H54 (cell line): Measurements from ENCODE around the gene HDAC11.
"Not testable (repeated sequence)": the region's sequence is repeated elsewhere in the genome, so short reads cannot be mapped to it uniquely, and the experiment has no call there.

Experiments
- DNase-seq: peaks from one replicate; pipeline ENCODE4 v3.0.0; 2011; ENCODE audit warnings: low spot score, mixed read lengths; ENCODE audit not compliant: insufficient read length
- FAIRE-seq: peaks from 3 replicates; lab custom pipeline; 2011; peaks lifted over from hg19 to GRCh38; lab: Jason Lieb, UNC
- POLR2A ChIP-seq: IDR thresholded peaks from 2 replicates; pipeline ENCODE4 v1.6.1; 2011; ENCODE audit warnings: low read depth, mild to moderate bottlenecking, low read length

The HDAC11 gene

GRCh38 chr3:13479582-13480339 is at the start of gene HDAC11:
Gene HDAC11, plus strand, starts transcription at chr3:13480306. Its CDS starts 42 bp downstream, at chr3:13480348.
- TF ChIP-seq POLR2A, result no peak; the same call in 1 of the 2 replicates
- FAIRE-seq (no peak), DNase-seq (peak; percentile 99)

GRCh38 chr3:13430411-13430875 is 49.7 kb upstream of the HDAC11 start:
- FAIRE-seq, DNase-seq: not testable (repeated sequence)

GRCh38 chr3:13432093-13432492 is 48.0 kb upstream of the HDAC11 start:
- TF ChIP-seq POLR2A, result no peak
- DNase-seq (no peak), FAIRE-seq (no peak)

- TF ChIP-seq POLR2A, result no peak
- DNase-seq (no peak), FAIRE-seq (no peak)
Measured at GRCh38 chr3:13433912-13434311, 46.2 kb upstream of the HDAC11 start.

GRCh38 chr3:13436213-13436612 is 43.9 kb upstream of the HDAC11 start:
- not testable (repeated sequence) for FAIRE-seq, DNase-seq

- DNase-seq (no peak), FAIRE-seq (no peak)
- TF ChIP-seq POLR2A, result no peak
Measured at GRCh38 chr3:13440204-13440817, 39.8 kb upstream of the HDAC11 start.

GRCh38 chr3:13442882-13443281 is 37.2 kb upstream of the HDAC11 start:
- DNase-seq, FAIRE-seq: not testable (repeated sequence)

GRCh38 chr3:13451301-13451673 is 28.8 kb upstream of the HDAC11 start:
- FAIRE-seq (no peak), DNase-seq (peak; percentile 16)
- TF ChIP-seq POLR2A, result no peak

GRCh38 chr3:13452490-13453335 is 27.4 kb upstream of the HDAC11 start:
- DNase-seq, result peak; percentile 33
- no peak for TF ChIP-seq POLR2A

GRCh38 chr3:13455644-13456043 is 24.5 kb upstream of the HDAC11 start:
- TF ChIP-seq POLR2A, result no peak
- FAIRE-seq (no peak), DNase-seq (no peak)

More at GRCh38 chr3:13452490-13453335, 27.4 kb upstream of the HDAC11 start:
- FAIRE-seq, result no peak

- DNase-seq, result no peak
- TF ChIP-seq POLR2A, result no peak
- no peak for FAIRE-seq
Measured at GRCh38 chr3:13457593-13457992, 22.5 kb upstream of the HDAC11 start.

GRCh38 chr3:13459605-13460340 is 20.3 kb upstream of the HDAC11 start:
- no peak for FAIRE-seq
- DNase-seq, result no peak
- no peak for TF ChIP-seq POLR2A

- FAIRE-seq (no peak), DNase-seq (no peak)
- no peak for TF ChIP-seq POLR2A
Measured at GRCh38 chr3:13460341-13460736, 19.8 kb upstream of the HDAC11 start.
